Measurements from ENCODE around the gene UIMC1.

DNA sequence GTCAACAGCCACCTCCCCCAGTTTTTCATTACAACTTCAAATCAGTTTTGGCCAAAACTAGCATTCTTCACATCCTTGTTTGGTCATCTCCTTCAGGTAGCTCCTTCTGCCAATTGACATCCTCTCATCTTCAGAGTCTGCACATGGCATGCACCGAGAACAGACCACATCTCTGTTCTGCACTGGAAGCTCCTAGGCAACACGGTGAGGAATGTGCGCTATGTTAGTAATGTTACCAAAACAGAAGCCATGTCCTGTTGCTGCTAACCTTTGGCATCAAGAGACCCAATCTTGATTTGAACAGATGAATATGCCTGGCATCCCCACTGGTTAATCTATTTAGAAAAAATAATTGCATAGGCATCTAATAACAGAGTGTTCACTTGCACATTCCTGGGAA, 102.3 kb downstream of the UIMC1 start:
- TF ChIP-seq ZNF274 (IDR thresholded peaks at IDR 0.05; ENCODE audit: low read depth, low read length) (no peak), EZH2phosphoT487 (IDR thresholded peaks at IDR 0.05; ENCODE audit: borderline replicate concordance) (no peak), EZH2 (IDR thresholded peaks at IDR 0.05) (no peak), ELF1 (IDR thresholded peaks at IDR 0.05; ENCODE audit: borderline replicate concordance, low read depth) (no peak), RAD21 (IDR thresholded peaks at IDR 0.05; ENCODE audit: low read depth) (no peak)
- TF ChIP-seq, protein P1, sequence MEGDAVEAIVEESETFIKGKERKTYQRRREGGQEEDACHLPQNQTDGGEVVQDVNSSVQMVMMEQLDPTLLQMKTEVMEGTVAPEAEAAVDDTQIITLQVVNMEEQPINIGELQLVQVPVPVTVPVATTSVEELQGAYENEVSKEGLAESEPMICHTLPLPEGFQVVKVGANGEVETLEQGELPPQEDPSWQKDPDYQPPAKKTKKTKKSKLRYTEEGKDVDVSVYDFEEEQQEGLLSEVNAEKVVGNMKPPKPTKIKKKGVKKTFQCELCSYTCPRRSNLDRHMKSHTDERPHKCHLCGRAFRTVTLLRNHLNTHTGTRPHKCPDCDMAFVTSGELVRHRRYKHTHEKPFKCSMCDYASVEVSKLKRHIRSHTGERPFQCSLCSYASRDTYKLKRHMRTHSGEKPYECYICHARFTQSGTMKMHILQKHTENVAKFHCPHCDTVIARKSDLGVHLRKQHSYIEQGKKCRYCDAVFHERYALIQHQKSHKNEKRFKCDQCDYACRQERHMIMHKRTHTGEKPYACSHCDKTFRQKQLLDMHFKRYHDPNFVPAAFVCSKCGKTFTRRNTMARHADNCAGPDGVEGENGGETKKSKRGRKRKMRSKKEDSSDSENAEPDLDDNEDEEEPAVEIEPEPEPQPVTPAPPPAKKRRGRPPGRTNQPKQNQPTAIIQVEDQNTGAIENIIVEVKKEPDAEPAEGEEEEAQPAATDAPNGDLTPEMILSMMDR (IDR thresholded peaks at IDR 0.05 in 2 of 3, conservative IDR thresholded peaks at IDR 0.05 in 1 of 3; ENCODE audit: borderline replicate concordance in 1 of 3, insufficient read depth in 1 of 3, low read depth in 2 of 3, low read length in 2 of 3): no peak

All from HCT116 (cell line).